Measurements from ENCODE around the gene MYCL.
A peak's percentile ranks its signal among the peaks of the same experiment; 100 is the strongest.

Gene MYCL

GRCh38 chr1:39857126-39857878 lies 44.4 kb downstream of the MYCL start:
- DNase-seq (ENCODE audit: low read depth in 1 of 2, low spot score in 1 of 2), result no peak

- DNase-seq (ENCODE audit: low read depth in 1 of 2, low spot score in 1 of 2), result no peak
These were observed 47.0 kb downstream of the MYCL start for GRCh38 chr1:39854738-39855137.

- no peak for DNase-seq (ENCODE audit: low read depth in 1 of 2, low spot score in 1 of 2)
These were observed 47.4 kb downstream of the MYCL start for GRCh38 chr1:39854314-39854713.

GRCh38 chr1:39852876-39853275 lies 48.8 kb downstream of the MYCL start:
- no peak for DNase-seq (ENCODE audit: low read depth in 1 of 2, low spot score in 1 of 2)

- no peak for DNase-seq (ENCODE audit: low read depth in 1 of 2, low spot score in 1 of 2)
These were observed 49.4 kb downstream of the MYCL start for GRCh38 chr1:39852214-39852791.

- no peak for DNase-seq (ENCODE audit: low read depth in 1 of 2, low spot score in 1 of 2)
These were observed 51.0 kb downstream of the MYCL start for GRCh38 chr1:39850606-39851216.

GRCh38 chr1:39849203-39849602 lies 52.5 kb downstream of the MYCL start:
- no peak for DNase-seq (ENCODE audit: low read depth in 1 of 2, low spot score in 1 of 2)

GRCh38 chr1:39847940-39848339 lies 53.8 kb downstream of the MYCL start:
- no peak for DNase-seq (ENCODE audit: low read depth in 1 of 2, low spot score in 1 of 2)

- DNase-seq (ENCODE audit: low read depth in 1 of 2, low spot score in 1 of 2), result no peak
These were observed 54.9 kb downstream of the MYCL start for GRCh38 chr1:39846796-39847195.

- DNase-seq (ENCODE audit: low read depth in 1 of 2, low spot score in 1 of 2), result peak; percentile 44 to 59
These were observed 55.8 kb downstream of the MYCL start for GRCh38 chr1:39845569-39846566.
